K562 (cell line): ENCODE data around the gene FXYD1. TPM values are rescaled to one million over a fixed set of nuclear protein-coding genes. Genes with fewer than 3 reads are reported as not detected.

Source experiments
- BDP1 ChIP-seq: IDR thresholded peaks from 3 replicates; pipeline ENCODE4 v1.6.1; 2011; ENCODE audit not compliant: insufficient read length, insufficient read depth
- BHLHE40 ChIP-seq: IDR thresholded peaks from 2 replicates; pipeline ENCODE4 v1.6.1; 2011; ENCODE audit warnings: low read length, improper control_type of control experiment
- CXXC5 ChIP-seq: fragments of 250-450 bp; sonication (Bioruptor Pico); IDR thresholded peaks from 2 replicates; pipeline ENCODE4 v1.8.0; 2022; ENCODE audit warnings: inconsistent platforms, mild to moderate bottlenecking, moderate library complexity
- E2F1 ChIP-seq: sonication (generic); formaldehyde crosslinking; IDR thresholded peaks from 2 replicates; pipeline ENCODE4 v1.8.1; 2023; ENCODE audit warnings: mild to moderate bottlenecking, missing genetic modification reagents, moderate library complexity
- ETS2 ChIP-seq: IDR thresholded peaks from 2 replicates; pipeline ENCODE4 v1.6.1; 2016; ENCODE audit warnings: borderline replicate concordance, missing genetic modification characterization, mild to moderate bottlenecking, moderate library complexity, missing compliant biosample characterization; ENCODE audit not compliant: poor library complexity, severe bottlenecking
- IRF9 ChIP-seq: fragments of 450-650 bp; IDR thresholded peaks from 2 replicates; pipeline ENCODE4 v1.6.1; 2016; ENCODE audit warnings: missing biosample characterization, missing genetic modification characterization
- MAX ChIP-seq: sonication (generic); formaldehyde crosslinking; IDR thresholded peaks from 2 replicates; pipeline ENCODE4 v1.9.0; 2022; ENCODE audit warnings: mild to moderate bottlenecking, missing genetic modification reagents
- MTA2 ChIP-seq: fragments of 450-650 bp; IDR thresholded peaks from 2 replicates; pipeline ENCODE4 v1.6.1; 2016; ENCODE audit warnings: low read depth
- NFIC ChIP-seq: fragments of 450-650 bp; IDR thresholded peaks from 2 replicates; pipeline ENCODE4 v1.6.1; 2017; ENCODE audit warnings: mild to moderate bottlenecking, inconsistent platforms
- POLR2AphosphoS2 ChIP-seq: IDR thresholded peaks from 2 replicates; pipeline ENCODE4 v1.6.1; 2012; ENCODE audit warnings: low read length, improper control_type of control experiment
- POU5F1 ChIP-seq: fragments of 150-350 bp; IDR thresholded peaks from 2 replicates; pipeline ENCODE4 v1.6.1; 2014; ENCODE audit warnings: borderline replicate concordance, low read length, low read depth, mild to moderate bottlenecking; ENCODE audit not compliant: partially characterized antibody
- RAD51 ChIP-seq: fragments of 450-650 bp; IDR thresholded peaks from 2 replicates; pipeline ENCODE4 v1.7.1; 2016; ENCODE audit warnings: low read depth, mild to moderate bottlenecking, borderline replicate concordance
- RCOR1 ChIP-seq, 2 experiments: IDR thresholded peaks; 2 replicates each; pipeline ENCODE4 v1.6.1; 2012; ENCODE audit warnings: low read depth in 2 of 2, low read length in 2 of 2, borderline replicate concordance in 1 of 2, improper control_type of control experiment in 1 of 2
- SRF ChIP-seq, 2 experiments: fragments of 250-450, 450-650 bp in 1 of 2; sonication (Bioruptor Pico) in 1 of 2; sonication (generic) in 1 of 2; formaldehyde crosslinking; IDR thresholded peaks; 2 replicates each; pipeline versions ENCODE4 v1.5.0 to v1.5.1; 2020 to 2022; ENCODE audit warnings: mild to moderate bottlenecking in 1 of 2, missing genetic modification reagents in 1 of 2
- SUPT5H ChIP-seq: fragments of 450-650 bp; IDR thresholded peaks from 2 replicates; pipeline ENCODE4 v1.6.1; 2016
- TCFL5 ChIP-seq: fragments of 250-450 bp; sonication (Bioruptor Pico); conservative IDR thresholded peaks from 2 replicates; pipeline ENCODE4 v1.6.1; 2021; ENCODE audit warnings: mild to moderate bottlenecking, moderate library complexity, matching md5 sums
- TEAD1 ChIP-seq, 2 experiments: fragments of 450-650 bp in 1 of 2; sonication (generic) in 1 of 2; formaldehyde crosslinking; IDR thresholded peaks; 2 replicates each; pipeline versions ENCODE4 v1.4.0 to v1.8.0; 2020 to 2022; ENCODE audit warnings: mild to moderate bottlenecking in 2 of 2, missing genetic modification reagents in 1 of 2
- VEZF1 ChIP-seq: fragments of 200-800 bp; sonication (Bioruptor generic); IDR thresholded peaks from 2 replicates; pipeline ENCODE4 v1.6.1; 2017; ENCODE audit warnings: missing genetic modification characterization, missing compliant biosample characterization
- ZBTB2 ChIP-seq: fragments of 450-650 bp; IDR thresholded peaks from 2 replicates; pipeline ENCODE4 v1.6.1; 2016; ENCODE audit warnings: antibody characterized with exemption
- ZBTB7A ChIP-seq: IDR thresholded peaks from 2 replicates; pipeline ENCODE4 v1.6.1; 2011; ENCODE audit warnings: low read depth, mild to moderate bottlenecking, low read length, moderate library complexity, borderline replicate concordance; ENCODE audit not compliant: control insufficient read depth
- ZFX ChIP-seq: sonication (generic); formaldehyde crosslinking; IDR thresholded peaks from 2 replicates; pipeline ENCODE4 v1.8.0; 2022; ENCODE audit warnings: mild to moderate bottlenecking, missing genetic modification reagents, moderate library complexity
- polyA plus RNA-seq, 8 experiments: library from polyadenylated mRNA; depleted of rRNA in 4 of 8; stranded (reverse) in 5 of 8; unstranded in 3 of 8; fragments of >200 nt; fragmentation: Nextera tagmentation in 2 of 8; fragmentation: Illumina TruSeq in 1 of 8; extraction: Ambion mirVana in 2 of 8; extraction: Trizol in 1 of 8; gene quantifications; 2 replicates each; pipeline versions ENCODE4 v1.2.1 to v1.2.3, GENCODE V29; 2011 to 2014; ENCODE audit warnings: inconsistent platforms in 1 of 8, missing spikeins in 1 of 8
- total RNA-seq, 7 experiments: library from RNA; depleted of rRNA in 6 of 7; stranded (reverse); fragments of >200 nt in 6 of 7; fragmentation: Illumina TruSeq in 2 of 7; extraction: Trizol in 2 of 7; gene quantifications; 2 replicates each; pipeline versions ENCODE4 v1.2.1 to v1.2.3, GENCODE V29; 2011 to 2021; ENCODE audit warnings: low replicate concordance in 1 of 7

FXYD1 gene
- total and polyA plus RNA-seq, 9 of the 15 experiments (the other 6 are each of a cell fraction or from before 2014, with no cell fraction given): 0.40 to 3.2 (median 1.8) TPM; not detected in 3

- TF ChIP-seq VEZF1 (peak; percentile 73), ETS2 (tag) (no peak), SUPT5H (peak; percentile 82), POLR2AphosphoS2 (peak; percentile 53; the same call in 1 of the 2 replicates), ZFX (CRISPR knock-in tag) (peak; percentile 91), ZBTB2 (peak; percentile 100), MTA2 (no peak), ZBTB7A (no peak; the same call in 1 of the 2 replicates), RAD51 (0 out of 2 replicates have a peak, but pooled peaks have one; percentile 33), CXXC5 (peak; percentile 48; the same call in 1 of the 2 replicates), RCOR1 (IDR thresholded peaks at IDR 0.05; ENCODE audit: borderline replicate concordance in 1 of 2, low read depth in 2 of 2, low read length in 2 of 2) (0 out of 4 replicates have a peak, but pooled peaks of 1 of the 2 experiments have one; percentile 4), NFIC (peak; percentile 90), TCFL5 (CRISPR knock-in tag) (no peak), SRF (CRISPR knock-in tag; IDR thresholded peaks at IDR 0.05) (peak in 1 of 2 experiments; percentile 40; a peak in 2 of 4 replicates), BDP1 (no peak), IRF9 (tag) (no peak), TEAD1 (CRISPR knock-in tag; IDR thresholded peaks at IDR 0.05) (peak in 1 of 2 experiments; percentile 55; a peak in 1 of 4 replicates), MAX (peak; percentile 69), E2F1 (CRISPR knock-in tag) (peak; percentile 48; the same call in 1 of the 2 replicates), POU5F1 (peak; percentile 70), BHLHE40 (peak; percentile 79)
Measured at GRCh38 chr19:35124098-35125060, 14.2 kb upstream of the FXYD1 start (continued).
